ENCODE results near the gene ENTR1.

DNA sequence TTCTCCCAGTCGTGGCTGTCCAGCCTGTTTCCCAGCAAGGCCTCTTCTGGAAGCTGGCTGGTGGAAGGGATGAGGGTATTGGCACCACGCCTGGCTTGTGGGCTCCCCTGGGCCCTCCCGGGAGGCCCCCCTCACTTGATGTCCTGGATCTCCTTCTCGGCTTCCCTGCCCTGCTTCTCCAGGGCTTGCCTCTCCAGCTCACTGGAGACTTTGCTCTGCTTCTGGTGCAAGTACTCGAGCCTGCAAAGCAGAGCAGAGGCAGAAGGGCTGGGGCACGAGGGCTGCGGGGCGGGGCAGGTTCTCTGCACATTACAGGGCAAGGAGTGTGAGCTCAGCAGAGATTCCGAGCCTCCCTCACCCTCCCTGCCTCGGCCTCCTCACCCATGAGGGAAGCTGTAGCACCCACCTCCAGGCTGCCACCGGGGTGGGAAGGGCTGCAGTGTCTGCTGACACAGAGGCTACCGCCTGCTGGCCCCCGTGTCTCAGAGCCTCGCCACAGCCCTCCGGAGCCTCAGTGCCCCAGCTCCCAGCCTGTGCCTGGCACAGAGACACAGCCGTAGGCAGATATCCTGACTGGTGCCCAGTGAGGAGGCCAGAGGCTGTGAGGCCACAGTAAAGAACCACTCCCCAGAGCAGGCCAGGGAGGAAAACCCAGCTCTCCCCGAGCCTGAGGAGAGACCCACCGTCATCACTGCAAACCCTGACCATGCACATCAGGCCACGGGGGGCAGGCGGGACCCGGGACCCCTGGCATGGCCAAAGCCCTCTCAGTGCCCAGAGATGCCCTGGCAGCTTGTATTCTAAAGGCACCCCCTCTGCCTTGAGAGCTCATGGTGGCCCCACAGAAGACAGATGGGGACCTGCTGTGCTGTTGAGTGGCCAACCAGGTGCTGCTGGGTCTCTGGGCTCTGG, 17.6 kb downstream of the ENTR1 start:
- TF ChIP-seq SIN3A (IDR thresholded peaks at IDR 0.05; ENCODE audit: borderline replicate concordance, insufficient read depth, low read depth, low read length) = no peak
- TF ChIP-seq, protein P1, sequence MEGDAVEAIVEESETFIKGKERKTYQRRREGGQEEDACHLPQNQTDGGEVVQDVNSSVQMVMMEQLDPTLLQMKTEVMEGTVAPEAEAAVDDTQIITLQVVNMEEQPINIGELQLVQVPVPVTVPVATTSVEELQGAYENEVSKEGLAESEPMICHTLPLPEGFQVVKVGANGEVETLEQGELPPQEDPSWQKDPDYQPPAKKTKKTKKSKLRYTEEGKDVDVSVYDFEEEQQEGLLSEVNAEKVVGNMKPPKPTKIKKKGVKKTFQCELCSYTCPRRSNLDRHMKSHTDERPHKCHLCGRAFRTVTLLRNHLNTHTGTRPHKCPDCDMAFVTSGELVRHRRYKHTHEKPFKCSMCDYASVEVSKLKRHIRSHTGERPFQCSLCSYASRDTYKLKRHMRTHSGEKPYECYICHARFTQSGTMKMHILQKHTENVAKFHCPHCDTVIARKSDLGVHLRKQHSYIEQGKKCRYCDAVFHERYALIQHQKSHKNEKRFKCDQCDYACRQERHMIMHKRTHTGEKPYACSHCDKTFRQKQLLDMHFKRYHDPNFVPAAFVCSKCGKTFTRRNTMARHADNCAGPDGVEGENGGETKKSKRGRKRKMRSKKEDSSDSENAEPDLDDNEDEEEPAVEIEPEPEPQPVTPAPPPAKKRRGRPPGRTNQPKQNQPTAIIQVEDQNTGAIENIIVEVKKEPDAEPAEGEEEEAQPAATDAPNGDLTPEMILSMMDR (IDR thresholded peaks at IDR 0.05) = no peak
